Breast epithelium (tissue), 4 donors: ENCODE data around the gene KCTD6. TPM values are rescaled to one million over a fixed set of nuclear protein-coding genes. Genes with fewer than 3 reads are reported as not detected.
A peak's percentile ranks its signal among the peaks of the same experiment; 100 is the strongest.

Experiments
- DNase-seq, 2 donors: peaks; one replicate each; pipeline ENCODE4 v3.0.0-alpha.2; 2019; ENCODE audit warnings: low spot score in 2 of 2
- H3K27ac ChIP-seq, 2 donors: fragments of 200-600 bp; sonication (generic) in 1 of 2; one replicate each; pipeline ENCODE4 v1.5.1; 2016 to 2019; ENCODE audit warnings: mild to moderate bottlenecking in 1 of 2
- H3K27me3 ChIP-seq, 2 donors: fragments of 200-600 bp; sonication (generic) in 1 of 2; one replicate each; pipeline versions ENCODE4 v1.5.1 to v1.6.0; 2017 to 2019; ENCODE audit warnings: control low read depth in 1 of 2, mild to moderate bottlenecking in 1 of 2
- H3K36me3 ChIP-seq: fragments of 200-600 bp; one replicate; pipeline ENCODE4 v1.5.1; 2019
- H3K4me1 ChIP-seq, 2 donors: fragments of 200-600 bp; sonication (generic); one replicate each; pipeline ENCODE4 v1.5.1; 2016 to 2019; ENCODE audit warnings: control low read depth in 1 of 2
- H3K4me3 ChIP-seq, 3 donors: fragments of 200-600 bp; sonication (generic); 1 replicate in 2 of 3; 2 replicates in 1 of 3; pipeline ENCODE4 v1.5.1; 2016 to 2019; ENCODE audit warnings: mild to moderate bottlenecking in 3 of 3, moderate library complexity in 2 of 3
- H3K9me3 ChIP-seq, 2 donors: fragments of 200-600 bp; sonication (generic) in 1 of 2; one replicate each; pipeline ENCODE4 v1.5.1; 2016 to 2019; ENCODE audit warnings: control low read depth in 1 of 2
- CTCF ChIP-seq, 3 donors: fragments of 450-650 bp; IDR thresholded peaks; one replicate each; pipeline ENCODE4 v1.5.1; 2016 to 2017; ENCODE audit warnings: antibody characterized with exemption in 3 of 3, mild to moderate bottlenecking in 3 of 3, moderate library complexity in 3 of 3
- POLR2A ChIP-seq: fragments of 450-650 bp; IDR thresholded peaks from one replicate; pipeline ENCODE4 v1.6.1; 2016; ENCODE audit warnings: antibody characterized with exemption, mild to moderate bottlenecking, moderate library complexity
- POLR2AphosphoS5 ChIP-seq, 3 donors: sonication (generic); formaldehyde crosslinking; IDR thresholded peaks; one replicate each; pipeline ENCODE4 v1.6.1; 2017; ENCODE audit warnings: antibody characterized with exemption in 3 of 3
- intact Hi-C: fragments of 100-400 bp; cut with DNase I; formaldehyde crosslinking; loops from one replicate; pipeline ENCODE4 v1.15.1; 2023; ENCODE audit warnings: low total_unique reads
- total RNA-seq, 3 donors: library from RNA; depleted of rRNA; stranded (reverse); fragments of >200 nt; gene quantifications; one replicate each; pipeline ENCODE4 v1.1.0, GENCODE V29; 2016

Gene KCTD6
- total RNA-seq, 3 donors from 2014 or later, result 15.4 to 30.7 (median 16.3) TPM

GRCh38 chr3:58529516-58530353 lies 37.8 kb downstream of the KCTD6 start:
- Histone ChIP-seq H3K36me3 (no peaks in the 10 kb centered on the region), H3K27ac (peak overlapping the region in 1 of 2 donors; percentile 41), H3K4me3 (no peak overlapping the region), H3K9me3 (no peaks in the 10 kb centered on the region), H3K4me1 (peaks cover 0 to 3% of the 10 kb centered on the region in 2 donors), H3K27me3 (no peaks in the 10 kb centered on the region)
- TF ChIP-seq POLR2A (no peak), CTCF (IDR thresholded peaks at IDR 0.05) (no peak)
- intact Hi-C loops, result no loop called here
- no peak for DNase-seq

- H3K4me3 ChIP-seq, result no peak overlapping the region
- TF ChIP-seq POLR2A, result no peak
- TF ChIP-seq POLR2AphosphoS5 (IDR thresholded peaks at IDR 0.05), result no peak
- TF ChIP-seq CTCF (IDR thresholded peaks at IDR 0.05), result no peak
- no peaks in the 10 kb centered on the region for H3K36me3 ChIP-seq
- intact Hi-C loops, result no loop called here
- H3K9me3 ChIP-seq, result no peaks in the 10 kb centered on the region
- peaks cover 0 to 3% of the 10 kb centered on the region in 2 donors for H3K4me1 ChIP-seq
- H3K27me3 ChIP-seq, result no peaks in the 10 kb centered on the region
- DNase-seq, result no peak
- H3K27ac ChIP-seq, result no peak overlapping the region
Observed at GRCh38 chr3:58530354-58530865, 38.5 kb downstream of the KCTD6 start.

- Histone ChIP-seq H3K4me1 (peaks cover 0 to 9% of the 10 kb centered on the region in 2 donors), H3K27ac (no peak overlapping the region), H3K36me3 (no peaks in the 10 kb centered on the region), H3K9me3 (no peaks in the 10 kb centered on the region), H3K27me3 (no peaks in the 10 kb centered on the region), H3K4me3 (no peak overlapping the region)
- TF ChIP-seq POLR2AphosphoS5 (IDR thresholded peaks at IDR 0.05) (no peak), POLR2A (no peak), CTCF (IDR thresholded peaks at IDR 0.05) (no peak)
- no peak for DNase-seq
- intact Hi-C loops, result no loop called here
Observed at GRCh38 chr3:58531555-58531954, 39.7 kb downstream of the KCTD6 start.

- TF ChIP-seq CTCF (IDR thresholded peaks at IDR 0.05), result no peak
- no peak for TF ChIP-seq POLR2AphosphoS5 (IDR thresholded peaks at IDR 0.05)
- no peak for TF ChIP-seq POLR2A
- no peak overlapping the region for H3K4me3 ChIP-seq
- intact Hi-C loops, result no loop called here
- H3K9me3 ChIP-seq, result no peaks in the 10 kb centered on the region
- H3K27me3 ChIP-seq, result no peaks in the 10 kb centered on the region
- no peak for DNase-seq
- H3K36me3 ChIP-seq, result no peaks in the 10 kb centered on the region
- no peak overlapping the region for H3K27ac ChIP-seq
- peaks cover 0 to 11% of the 10 kb centered on the region in 2 donors for H3K4me1 ChIP-seq
Observed at GRCh38 chr3:58531956-58532355, 40.1 kb downstream of the KCTD6 start.

- H3K27ac ChIP-seq, result no peak overlapping the region
- peaks cover 0 to 18% of the 10 kb centered on the region in 2 donors for H3K4me1 ChIP-seq
- H3K4me3 ChIP-seq, result no peak overlapping the region
- H3K9me3 ChIP-seq, result no peaks in the 10 kb centered on the region
- H3K36me3 ChIP-seq, result no peaks in the 10 kb centered on the region
- no peaks in the 10 kb centered on the region for H3K27me3 ChIP-seq
- intact Hi-C loops, result no loop called here
- DNase-seq, result peak; percentile 60 to 69
- TF ChIP-seq CTCF (IDR thresholded peaks at IDR 0.05), result peak; percentile 89 to 95 (median 92)
- TF ChIP-seq POLR2A, result no peak
Observed at GRCh38 chr3:58532794-58533220, 40.9 kb downstream of the KCTD6 start.
